GM10248 (cell line): ENCODE data around the gene ATXN7L3B.

Experiments used
- CTCF ChIA-PET: fragments of 300-600 bp; sonication (Branson Sonifier 250); formaldehyde crosslinking; extraction: SDS; loops from one replicate; lab custom pipeline; 2021; ENCODE audit warnings: antibody characterized with exemption; lab: Yijun Ruan, JAX
- POLR2A ChIA-PET: fragments of 350-650 bp; sonication (Branson Sonifier 250); formaldehyde crosslinking; extraction: SDS; loops from one replicate; lab custom pipeline; 2020; ENCODE audit warnings: antibody characterized with exemption; lab: Yijun Ruan, JAX
- DNase-seq: peaks from one replicate; pipeline ENCODE4 v3.0.0; 2012; ENCODE audit errors: extremely low spot score
- TF ChIP-seq, protein P1 (sequence below): IDR thresholded peaks from 2 replicates; pipeline ENCODE4 v1.5.1; 2012; ENCODE audit warnings: mild to moderate bottlenecking, low read depth; ENCODE audit errors: extremely low read depth, missing control alignments, control extremely low read depth

ATXN7L3B gene

DNA sequence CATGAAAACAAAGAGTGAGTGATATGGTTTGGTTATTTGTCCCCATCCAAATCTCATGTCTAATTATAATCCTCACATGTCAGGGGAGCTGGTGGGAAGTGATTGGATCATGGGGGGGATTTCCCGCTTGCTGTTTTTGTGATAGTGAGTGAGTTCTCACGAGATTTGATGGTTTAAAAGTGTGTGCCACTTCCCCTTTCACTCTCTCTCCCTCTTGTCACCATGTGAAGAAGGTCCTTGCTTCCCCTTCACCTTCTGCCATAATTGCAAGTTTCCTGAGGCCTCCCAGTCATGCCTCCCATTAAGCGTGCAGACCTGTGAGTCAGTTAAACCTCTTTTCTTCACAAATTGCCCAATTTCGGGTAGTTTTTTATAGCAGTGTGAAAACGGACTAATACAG lies 2.1 kb upstream of the ATXN7L3B start:
- POLR2A ChIA-PET = no interaction called here
- CTCF ChIA-PET = no interaction called here

DNA sequence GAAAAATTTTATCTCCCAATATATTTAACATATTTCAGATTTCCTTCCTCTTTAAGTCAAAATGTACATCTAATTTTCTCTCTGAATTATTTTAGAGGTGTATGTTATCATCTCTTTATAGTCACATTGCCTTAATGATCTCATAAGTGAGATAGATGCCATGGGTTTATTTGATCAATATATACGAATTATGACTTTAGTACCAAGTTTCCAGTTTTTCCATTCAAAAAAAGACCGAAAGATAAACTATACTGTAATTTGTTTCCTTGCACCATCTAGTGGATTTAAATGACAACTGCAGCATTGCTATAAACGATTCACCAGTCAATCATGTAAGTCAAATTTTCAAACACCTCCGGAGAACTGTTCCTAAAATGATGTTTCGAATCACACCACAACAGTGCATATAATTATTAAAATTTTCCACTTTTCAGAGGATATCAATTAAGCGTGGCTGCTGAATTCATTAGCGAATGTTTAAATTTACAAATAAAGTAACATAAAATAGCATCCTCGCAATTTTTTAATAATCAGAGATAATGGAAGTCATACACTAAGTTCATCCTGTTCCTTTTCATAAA lies 419 bp upstream of the ATXN7L3B start:
- TF ChIP-seq, protein P1, sequence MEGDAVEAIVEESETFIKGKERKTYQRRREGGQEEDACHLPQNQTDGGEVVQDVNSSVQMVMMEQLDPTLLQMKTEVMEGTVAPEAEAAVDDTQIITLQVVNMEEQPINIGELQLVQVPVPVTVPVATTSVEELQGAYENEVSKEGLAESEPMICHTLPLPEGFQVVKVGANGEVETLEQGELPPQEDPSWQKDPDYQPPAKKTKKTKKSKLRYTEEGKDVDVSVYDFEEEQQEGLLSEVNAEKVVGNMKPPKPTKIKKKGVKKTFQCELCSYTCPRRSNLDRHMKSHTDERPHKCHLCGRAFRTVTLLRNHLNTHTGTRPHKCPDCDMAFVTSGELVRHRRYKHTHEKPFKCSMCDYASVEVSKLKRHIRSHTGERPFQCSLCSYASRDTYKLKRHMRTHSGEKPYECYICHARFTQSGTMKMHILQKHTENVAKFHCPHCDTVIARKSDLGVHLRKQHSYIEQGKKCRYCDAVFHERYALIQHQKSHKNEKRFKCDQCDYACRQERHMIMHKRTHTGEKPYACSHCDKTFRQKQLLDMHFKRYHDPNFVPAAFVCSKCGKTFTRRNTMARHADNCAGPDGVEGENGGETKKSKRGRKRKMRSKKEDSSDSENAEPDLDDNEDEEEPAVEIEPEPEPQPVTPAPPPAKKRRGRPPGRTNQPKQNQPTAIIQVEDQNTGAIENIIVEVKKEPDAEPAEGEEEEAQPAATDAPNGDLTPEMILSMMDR = peak; percentile 57
- peak; percentile 67 for DNase-seq
- CTCF ChIA-PET = no interaction called here
- POLR2A ChIA-PET = no interaction called here

More for the DNA sequence above, 2.1 kb upstream of the ATXN7L3B start:
- TF ChIP-seq, protein P1 = no peak
- no peak for DNase-seq

DNA sequence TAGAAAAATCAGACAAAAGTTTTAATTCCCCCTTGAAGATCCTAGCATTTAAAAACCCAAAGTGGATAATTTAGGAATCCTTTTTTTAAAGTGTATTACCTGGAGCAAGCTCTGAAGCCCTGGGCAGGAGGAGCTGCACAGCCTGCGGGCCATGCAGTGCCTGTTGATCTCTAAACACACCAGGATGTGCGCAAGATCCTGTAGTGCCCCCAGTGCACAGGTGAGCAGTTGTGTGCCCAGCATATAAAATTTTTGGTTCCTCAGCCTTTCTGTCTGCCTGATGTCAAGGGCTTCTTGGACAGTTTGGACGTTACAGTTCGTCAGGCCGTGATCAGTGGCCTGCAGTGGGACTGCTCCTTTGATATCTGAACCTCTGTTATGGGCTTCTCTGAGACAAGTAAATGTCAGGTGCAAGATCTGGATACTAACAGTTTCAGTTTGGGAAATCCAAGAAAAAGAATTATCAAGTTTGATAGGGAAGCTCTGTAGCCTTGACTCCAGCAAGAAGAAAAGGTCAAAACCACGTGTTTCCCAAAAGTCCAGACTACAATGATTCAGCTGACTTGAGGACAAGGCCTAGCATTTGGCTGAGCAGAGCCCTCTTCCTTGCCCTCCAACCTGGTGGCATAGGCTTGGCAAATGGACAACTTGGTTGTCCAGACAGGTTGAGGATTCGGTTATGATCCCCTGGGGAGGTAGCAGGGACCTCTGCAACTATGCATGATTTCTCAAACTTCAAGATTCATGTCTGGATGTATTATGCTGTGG lies 1.0 kb downstream of the ATXN7L3B start:
- ChIA-PET POLR2A (no interaction called here), CTCF (interaction anchor here (1.2 to 2.2 kb wide), 3 partner anchors 14 to 796 kb away, joined by 3 to 7 read pairs (median 3); partner anchors contain the start of gene GLIPR1L1)
- peak; percentile 20 for DNase-seq
- TF ChIP-seq, protein P1 = no peak

DNA sequence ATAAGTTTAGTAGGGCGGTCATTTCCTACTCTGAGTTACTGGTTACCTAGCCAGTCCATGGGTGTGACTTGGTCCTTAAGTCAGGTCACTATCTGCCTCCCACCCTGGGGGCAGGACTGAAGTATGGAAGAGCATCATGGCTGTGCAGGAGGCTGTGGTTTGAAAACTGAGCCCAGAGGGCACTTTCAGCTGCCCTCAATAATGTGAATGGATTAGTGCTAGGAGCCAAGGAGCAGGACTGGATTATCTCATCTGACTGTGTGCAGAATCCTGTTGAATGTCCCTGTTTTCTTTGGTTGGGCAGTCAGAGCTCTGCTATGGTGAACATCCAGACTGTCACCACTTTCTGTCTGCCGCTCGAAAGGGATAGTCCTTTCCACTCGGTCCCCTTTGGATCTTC lies 1.6 kb downstream of the ATXN7L3B start:
- ChIA-PET POLR2A (interaction anchor here (0.7 kb wide), 1 partner anchor 51 kb away, joined by 3 read pairs; no protein-coding TSS in a partner anchor), CTCF (interaction anchor here (2.2 kb wide), 1 partner anchor 13 kb away, joined by 7 read pairs; no protein-coding TSS in a partner anchor)
- no peak for DNase-seq
- TF ChIP-seq, protein P1 = no peak

DNA sequence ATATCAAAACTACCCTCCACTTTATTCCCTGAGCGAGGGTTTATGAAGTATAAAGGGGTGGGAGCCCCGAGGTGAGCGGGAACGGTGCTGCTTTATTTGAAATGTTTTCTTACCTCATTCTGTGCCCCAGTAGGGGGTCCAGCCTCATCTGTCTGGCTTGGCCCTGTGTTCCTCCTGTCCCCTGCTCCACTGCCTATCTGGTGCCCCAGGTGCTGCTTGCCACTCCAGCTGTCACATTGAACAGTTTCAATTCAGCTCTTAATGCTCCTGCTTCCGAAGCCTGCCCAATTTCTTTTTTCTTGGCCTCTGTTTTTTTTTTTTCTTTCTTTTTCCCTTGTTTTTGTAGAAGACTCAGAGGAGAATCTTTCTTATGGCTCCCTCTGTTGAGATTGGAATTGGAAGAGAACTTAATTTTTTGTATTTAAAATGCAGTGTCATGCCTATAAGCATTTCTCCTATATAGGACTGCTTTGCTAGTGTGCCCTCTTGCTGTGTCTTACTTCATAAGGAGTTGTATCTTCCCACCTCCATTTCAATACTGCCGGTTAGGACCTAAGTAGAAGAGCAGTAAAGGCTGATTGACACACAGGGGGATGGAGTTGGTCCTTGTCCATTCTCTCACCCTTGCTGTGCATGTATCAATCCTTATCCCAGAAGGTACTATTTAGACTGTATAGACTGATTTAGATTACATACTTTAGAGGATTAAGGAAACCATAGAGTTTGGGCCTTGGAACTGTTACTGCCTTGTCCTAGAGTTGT lies 2.3 kb downstream of the ATXN7L3B start:
- no peak for DNase-seq
- CTCF ChIA-PET = interaction anchor here (2.2 kb wide), 1 partner anchor 12 kb away, joined by 7 read pairs; no protein-coding TSS in a partner anchor
- POLR2A ChIA-PET = interaction anchor here (0.7 kb wide), 1 partner anchor 51 kb away, joined by 3 read pairs; no protein-coding TSS in a partner anchor
- TF ChIP-seq, protein P1 = no peak

DNA sequence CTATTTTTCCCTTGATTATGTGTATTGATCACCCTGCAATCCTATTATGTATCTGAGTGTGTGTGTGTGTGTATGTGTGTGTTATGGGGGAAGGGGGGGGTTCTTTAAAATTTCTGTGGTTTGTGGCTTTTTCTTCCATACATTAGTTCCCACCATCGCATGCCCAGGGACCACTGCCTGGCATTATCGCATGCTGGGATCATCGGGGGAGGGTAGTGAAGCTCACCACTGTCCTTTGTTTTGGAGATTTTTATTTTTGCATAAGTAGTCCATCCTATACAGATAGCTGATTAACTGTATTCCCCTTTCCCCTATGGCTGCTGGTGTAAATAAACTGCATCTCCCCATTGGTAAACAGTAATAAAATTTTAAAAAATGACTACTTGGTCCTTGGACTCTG lies 3.4 kb downstream of the ATXN7L3B start:
- POLR2A ChIA-PET = no interaction called here
- TF ChIP-seq, protein P1 = no peak
- CTCF ChIA-PET = interaction anchor here (0.6 to 1.4 kb wide), 2 partner anchors 22 to 36 kb away, joined by 3 read pairs; no protein-coding TSS in a partner anchor
- DNase-seq = no peak
